Lower leg skin (tissue), 3 donors: ENCODE results near the gene STRBP.

Experiments
- POLR2A ChIP-seq, 2 donors: fragments of 450-650 bp; IDR thresholded peaks; one replicate each; pipeline ENCODE4 v1.6.1; 2016 to 2017; ENCODE audit warnings: antibody characterized with exemption in 2 of 2, mild to moderate bottlenecking in 1 of 2, moderate library complexity in 1 of 2
- TF ChIP-seq, protein P1 (sequence below), 3 donors: fragments of 450-650 bp; IDR thresholded peaks; one replicate each; pipeline ENCODE4 v1.5.1; 2016; ENCODE audit warnings: antibody characterized with exemption in 3 of 3, mild to moderate bottlenecking in 3 of 3, moderate library complexity in 2 of 3

DNA sequence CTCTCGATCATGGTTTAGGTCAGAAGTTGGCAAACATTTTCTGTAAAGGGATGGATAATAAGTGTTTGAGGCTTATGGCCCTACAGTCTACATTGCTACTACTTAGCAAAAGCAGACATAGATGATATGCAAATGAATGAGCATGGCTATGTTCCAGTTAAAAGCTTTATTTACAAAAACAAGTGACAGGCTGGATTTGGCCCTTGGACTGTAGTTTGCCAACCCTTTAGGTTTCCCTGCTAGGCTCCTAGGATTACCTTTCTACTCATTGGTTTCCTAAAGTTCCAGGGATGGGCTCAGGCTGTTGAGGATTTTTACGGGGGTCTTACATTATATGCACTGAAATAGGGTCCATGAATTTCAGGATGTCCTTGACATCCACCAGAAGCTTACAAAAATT lies 177.4 kb downstream of the STRBP start:
- TF ChIP-seq, protein P1, sequence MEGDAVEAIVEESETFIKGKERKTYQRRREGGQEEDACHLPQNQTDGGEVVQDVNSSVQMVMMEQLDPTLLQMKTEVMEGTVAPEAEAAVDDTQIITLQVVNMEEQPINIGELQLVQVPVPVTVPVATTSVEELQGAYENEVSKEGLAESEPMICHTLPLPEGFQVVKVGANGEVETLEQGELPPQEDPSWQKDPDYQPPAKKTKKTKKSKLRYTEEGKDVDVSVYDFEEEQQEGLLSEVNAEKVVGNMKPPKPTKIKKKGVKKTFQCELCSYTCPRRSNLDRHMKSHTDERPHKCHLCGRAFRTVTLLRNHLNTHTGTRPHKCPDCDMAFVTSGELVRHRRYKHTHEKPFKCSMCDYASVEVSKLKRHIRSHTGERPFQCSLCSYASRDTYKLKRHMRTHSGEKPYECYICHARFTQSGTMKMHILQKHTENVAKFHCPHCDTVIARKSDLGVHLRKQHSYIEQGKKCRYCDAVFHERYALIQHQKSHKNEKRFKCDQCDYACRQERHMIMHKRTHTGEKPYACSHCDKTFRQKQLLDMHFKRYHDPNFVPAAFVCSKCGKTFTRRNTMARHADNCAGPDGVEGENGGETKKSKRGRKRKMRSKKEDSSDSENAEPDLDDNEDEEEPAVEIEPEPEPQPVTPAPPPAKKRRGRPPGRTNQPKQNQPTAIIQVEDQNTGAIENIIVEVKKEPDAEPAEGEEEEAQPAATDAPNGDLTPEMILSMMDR (IDR thresholded peaks at IDR 0.05): no peak
- no peak for TF ChIP-seq POLR2A (IDR thresholded peaks at IDR 0.05)
